Brain microvascular endothelial cell (primary cell): Measurements from ENCODE around the gene MAP3K5.

Experiments used
- DNase-seq: peaks from one replicate; pipeline ENCODE4 v3.0.0-alpha.2; 2020
- H3K27ac ChIP-seq: fragments of 250-450 bp; sonication (Bioruptor Pico); 2 replicates; pipeline ENCODE4 v1.5.1; 2020; ENCODE audit warnings: mild to moderate bottlenecking, moderate library complexity
- H3K27me3 ChIP-seq: fragments of 250-450 bp; sonication (Bioruptor Pico); replicated peaks from 2 replicates; pipeline ENCODE4 v1.5.1; 2020; ENCODE audit warnings: mild to moderate bottlenecking
- H3K36me3 ChIP-seq: fragments of 250-450 bp; sonication (Bioruptor Pico); replicated peaks from 2 replicates; pipeline ENCODE4 v1.5.1; 2020; ENCODE audit warnings: mild to moderate bottlenecking
- H3K4me3 ChIP-seq: 2 replicates; pipeline ENCODE4 v1.5.1; 2011; ENCODE audit warnings: low read depth, mild to moderate bottlenecking, control low read depth, low read length, moderate library complexity
- in situ Hi-C: cut with HindIII; loops from 2 replicates; pipeline ENCODE4 v1.10.0; 2017; ENCODE audit warnings: low sequenced_read_pairs, low pct_ligation_motif_present
- TF ChIP-seq, protein P1 (sequence below): IDR thresholded peaks from 2 replicates; pipeline ENCODE4 v1.5.1; 2011; ENCODE audit warnings: low read depth, mild to moderate bottlenecking, moderate library complexity, low read length, control low read depth, inconsistent platforms; ENCODE audit errors: missing control alignments

The MAP3K5 gene

DNA sequence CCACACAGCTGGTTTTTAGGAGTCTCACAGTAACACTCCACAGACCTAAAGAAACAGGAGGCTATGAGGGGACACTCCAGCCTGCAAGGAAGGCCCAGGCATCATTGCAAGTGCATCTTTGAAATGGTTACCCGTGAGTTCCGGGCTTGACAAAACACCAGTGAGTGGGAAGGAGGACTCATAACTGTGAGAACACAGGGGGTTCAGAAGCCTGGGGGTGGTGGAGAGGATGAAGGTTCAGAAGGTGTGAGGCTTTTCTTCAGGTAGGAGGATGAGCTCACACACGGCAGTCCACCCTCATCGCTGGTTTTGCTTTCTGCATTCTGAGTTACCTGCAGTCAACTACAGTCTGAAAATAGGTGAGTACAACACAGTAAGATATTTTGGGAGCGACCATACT lies 282.0 kb downstream of the MAP3K5 start:
- TF ChIP-seq, protein P1, sequence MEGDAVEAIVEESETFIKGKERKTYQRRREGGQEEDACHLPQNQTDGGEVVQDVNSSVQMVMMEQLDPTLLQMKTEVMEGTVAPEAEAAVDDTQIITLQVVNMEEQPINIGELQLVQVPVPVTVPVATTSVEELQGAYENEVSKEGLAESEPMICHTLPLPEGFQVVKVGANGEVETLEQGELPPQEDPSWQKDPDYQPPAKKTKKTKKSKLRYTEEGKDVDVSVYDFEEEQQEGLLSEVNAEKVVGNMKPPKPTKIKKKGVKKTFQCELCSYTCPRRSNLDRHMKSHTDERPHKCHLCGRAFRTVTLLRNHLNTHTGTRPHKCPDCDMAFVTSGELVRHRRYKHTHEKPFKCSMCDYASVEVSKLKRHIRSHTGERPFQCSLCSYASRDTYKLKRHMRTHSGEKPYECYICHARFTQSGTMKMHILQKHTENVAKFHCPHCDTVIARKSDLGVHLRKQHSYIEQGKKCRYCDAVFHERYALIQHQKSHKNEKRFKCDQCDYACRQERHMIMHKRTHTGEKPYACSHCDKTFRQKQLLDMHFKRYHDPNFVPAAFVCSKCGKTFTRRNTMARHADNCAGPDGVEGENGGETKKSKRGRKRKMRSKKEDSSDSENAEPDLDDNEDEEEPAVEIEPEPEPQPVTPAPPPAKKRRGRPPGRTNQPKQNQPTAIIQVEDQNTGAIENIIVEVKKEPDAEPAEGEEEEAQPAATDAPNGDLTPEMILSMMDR: no peak
- no peak overlapping the region for H3K27ac ChIP-seq
- no peak for DNase-seq
- in situ Hi-C loops: no loop called here
- no peaks in the 10 kb centered on the region for H3K27me3 ChIP-seq
- H3K36me3 ChIP-seq: no peaks in the 10 kb centered on the region
- no peak overlapping the region for H3K4me3 ChIP-seq

DNA sequence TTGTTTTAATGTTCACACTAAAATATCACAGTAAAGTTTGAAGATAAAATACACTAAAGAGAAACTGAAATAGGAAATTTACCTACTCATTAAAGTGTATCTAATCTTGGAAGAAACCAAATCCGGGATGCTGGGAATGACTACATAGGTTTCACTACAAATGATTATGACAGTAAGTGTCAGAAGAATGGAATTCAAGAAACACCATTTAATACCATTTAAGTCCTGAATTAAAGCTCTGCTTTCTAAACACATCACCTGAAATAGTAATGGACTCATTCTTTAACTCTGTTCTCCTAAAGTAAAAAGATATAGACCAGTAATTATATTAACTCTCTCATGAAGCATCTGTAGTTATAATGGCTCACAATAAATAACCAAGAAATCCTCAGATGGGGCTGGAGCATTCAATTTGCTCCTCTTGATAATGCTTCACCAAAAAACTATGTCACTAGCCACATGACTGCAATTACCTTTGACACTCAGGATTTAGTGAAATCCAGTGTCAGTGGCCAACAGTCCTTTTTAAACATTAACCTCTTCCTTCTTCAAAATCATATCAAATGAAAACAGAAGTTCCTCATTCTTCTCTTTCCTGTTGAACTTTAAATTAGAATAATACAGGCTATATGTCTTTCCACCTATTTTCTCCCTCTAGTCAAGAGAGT lies 283.4 kb downstream of the MAP3K5 start:
- H3K36me3 ChIP-seq: no peaks in the 10 kb centered on the region
- H3K27ac ChIP-seq: no peak overlapping the region
- in situ Hi-C loops: no loop called here
- H3K27me3 ChIP-seq: no peaks in the 10 kb centered on the region
- no peak overlapping the region for H3K4me3 ChIP-seq
- TF ChIP-seq, protein P1: no peak
- no peak for DNase-seq
